NT2/D1 (cell line): ENCODE data around the gene UCHL3.

ENCODE experiments used
- DNase-seq: peaks from one replicate; pipeline ENCODE4 v3.0.0-alpha.2; 2011; ENCODE audit warnings: low read depth, low spot score
- H3K27me3 ChIP-seq: 2 replicates; pipeline ENCODE4 v1.6.0; 2011; ENCODE audit warnings: mild to moderate bottlenecking; ENCODE audit not compliant: insufficient read length, insufficient read depth
- H3K36me3 ChIP-seq: 2 replicates; pipeline ENCODE4 v1.6.1; 2011; ENCODE audit warnings: mild to moderate bottlenecking, low read length, mixed read lengths; ENCODE audit not compliant: insufficient read depth, insufficient read length
- H3K4me1 ChIP-seq: 2 replicates; pipeline ENCODE4 v1.5.1; 2011; ENCODE audit not compliant: insufficient read depth, insufficient read length
- H3K4me3 ChIP-seq: 2 replicates; pipeline ENCODE4 v1.5.1; 2011; ENCODE audit warnings: low read depth; ENCODE audit not compliant: insufficient read length
- H3K9ac ChIP-seq: 2 replicates; pipeline ENCODE4 v1.6.0; 2011; ENCODE audit warnings: low read depth; ENCODE audit not compliant: insufficient read length
- H3K9me3 ChIP-seq: 2 replicates; pipeline ENCODE4 v1.5.1; 2011; ENCODE audit warnings: mild to moderate bottlenecking, low read length; ENCODE audit not compliant: insufficient read depth
- SUZ12 ChIP-seq: IDR thresholded peaks from 2 replicates; pipeline ENCODE4 v1.6.1; 2011; ENCODE audit not compliant: insufficient read length, insufficient read depth; ENCODE audit errors: extremely low read depth
- YY1 ChIP-seq: IDR thresholded peaks from 2 replicates; pipeline ENCODE4 v1.6.1; 2011; ENCODE audit not compliant: insufficient read length, insufficient read depth
- ZNF274 ChIP-seq: IDR thresholded peaks from 2 replicates; pipeline ENCODE4 v1.6.1; 2011; ENCODE audit warnings: mild to moderate bottlenecking, low read depth, low read length

UCHL3 gene

DNA sequence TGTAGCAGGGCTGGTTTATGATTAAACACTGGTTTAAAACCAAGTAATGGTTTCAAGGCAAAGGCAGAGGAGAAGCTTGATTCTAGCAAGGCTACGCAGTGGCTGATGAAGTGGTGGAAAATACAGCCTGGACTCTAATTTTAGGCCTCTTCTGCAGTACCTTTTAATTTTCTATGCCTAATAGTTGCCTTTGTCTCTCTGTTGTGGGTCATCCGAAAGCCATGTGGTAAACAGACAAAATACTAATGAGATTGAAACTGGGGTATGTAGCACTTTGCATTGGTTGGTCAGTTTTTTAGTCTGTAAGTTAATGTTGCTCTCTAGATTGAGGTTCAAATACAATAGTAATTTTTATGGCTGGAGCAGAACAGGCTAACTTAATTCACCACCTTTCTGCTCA is 89.9 kb downstream of the UCHL3 start:
- peaks cover 36% of the 10 kb centered on the region for H3K27me3 ChIP-seq
- no peaks in the 10 kb centered on the region for H3K4me1 ChIP-seq
- no peak overlapping the region for H3K9ac ChIP-seq
- H3K9me3 ChIP-seq: no peaks in the 10 kb centered on the region
- no peaks in the 10 kb centered on the region for H3K36me3 ChIP-seq
- TF ChIP-seq ZNF274: no peak
- no peak for TF ChIP-seq YY1
- H3K4me3 ChIP-seq: no peak overlapping the region
- no peak for DNase-seq

DNA sequence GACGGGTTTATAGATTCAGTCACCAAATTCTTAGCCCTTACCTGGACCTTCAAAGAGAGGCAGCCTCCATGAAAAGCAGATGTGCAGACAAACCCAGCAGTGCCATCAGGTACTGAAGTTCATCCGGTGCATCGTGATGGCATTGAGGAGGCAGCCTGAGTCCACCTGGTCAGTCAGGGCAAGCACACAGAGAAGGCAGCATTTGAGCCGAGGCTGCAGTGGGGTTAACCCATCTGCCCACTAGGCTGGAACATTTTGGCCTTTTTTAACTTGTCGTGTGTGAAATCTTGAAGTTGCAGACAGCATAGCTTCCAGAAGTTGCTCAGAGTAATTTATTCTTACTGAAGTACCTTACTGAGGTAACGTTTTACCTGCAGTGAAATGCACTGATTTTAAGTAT is 91.4 kb downstream of the UCHL3 start:
- no peak for DNase-seq
- H3K4me1 ChIP-seq: no peaks in the 10 kb centered on the region
- peaks cover 29% of the 10 kb centered on the region for H3K27me3 ChIP-seq
- H3K36me3 ChIP-seq: no peaks in the 10 kb centered on the region
- TF ChIP-seq YY1 (no peak), SUZ12 (no peak), ZNF274 (no peak)
- H3K9ac ChIP-seq: no peak overlapping the region
- no peak overlapping the region for H3K4me3 ChIP-seq
- H3K9me3 ChIP-seq: no peaks in the 10 kb centered on the region

DNA sequence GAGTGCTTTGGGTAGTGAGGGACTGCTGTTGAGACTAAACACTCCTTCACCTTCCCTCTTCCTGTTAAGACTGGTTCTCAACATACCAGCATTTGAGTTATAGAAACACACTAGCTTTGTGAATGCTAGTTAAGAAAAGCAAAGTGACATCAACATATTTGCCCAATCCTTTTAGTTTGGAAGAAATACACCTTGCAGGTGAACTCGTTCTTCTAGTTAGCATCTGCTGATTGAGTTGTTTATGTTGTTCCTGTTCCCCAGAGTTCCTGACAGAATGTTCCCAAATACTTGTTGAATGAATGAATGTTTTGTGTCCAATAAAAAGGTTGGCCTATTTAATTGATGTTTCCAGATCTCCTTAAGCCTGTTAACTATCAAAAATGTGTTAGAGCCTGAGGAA is 93.6 kb downstream of the UCHL3 start:
- DNase-seq: no peak
- no peaks in the 10 kb centered on the region for H3K36me3 ChIP-seq
- H3K9ac ChIP-seq: no peak overlapping the region
- no peak for TF ChIP-seq SUZ12
- H3K27me3 ChIP-seq: peaks cover 11% of the 10 kb centered on the region
- H3K9me3 ChIP-seq: no peaks in the 10 kb centered on the region
- no peak overlapping the region for H3K4me3 ChIP-seq
- H3K4me1 ChIP-seq: no peaks in the 10 kb centered on the region

DNA sequence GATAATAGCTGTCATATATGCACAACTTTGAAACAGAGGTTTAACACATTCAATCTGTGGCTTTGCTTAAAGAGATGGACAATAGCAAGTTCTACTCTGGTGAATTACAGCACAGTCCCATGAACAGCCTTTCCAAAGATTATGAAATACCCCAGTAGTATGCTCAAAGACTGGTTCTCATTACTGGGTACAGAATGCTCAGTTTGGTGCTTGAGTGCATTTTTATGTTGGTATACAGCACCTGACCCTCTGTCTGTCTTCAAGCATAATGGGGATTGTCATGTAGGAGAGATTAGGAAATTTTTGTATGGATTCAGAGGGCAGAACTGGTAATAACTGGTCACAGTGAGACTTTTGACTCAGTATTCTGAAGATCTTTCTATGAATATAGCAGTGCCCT is 94.1 kb downstream of the UCHL3 start:
- no peak for DNase-seq
- Histone ChIP-seq H3K4me3 (no peak overlapping the region), H3K9me3 (no peaks in the 10 kb centered on the region), H3K4me1 (no peaks in the 10 kb centered on the region), H3K27me3 (peaks cover 6% of the 10 kb centered on the region), H3K36me3 (no peaks in the 10 kb centered on the region), H3K9ac (no peak overlapping the region)
- TF ChIP-seq SUZ12: no peak
- no peak for TF ChIP-seq ZNF274
- no peak for TF ChIP-seq YY1

DNA sequence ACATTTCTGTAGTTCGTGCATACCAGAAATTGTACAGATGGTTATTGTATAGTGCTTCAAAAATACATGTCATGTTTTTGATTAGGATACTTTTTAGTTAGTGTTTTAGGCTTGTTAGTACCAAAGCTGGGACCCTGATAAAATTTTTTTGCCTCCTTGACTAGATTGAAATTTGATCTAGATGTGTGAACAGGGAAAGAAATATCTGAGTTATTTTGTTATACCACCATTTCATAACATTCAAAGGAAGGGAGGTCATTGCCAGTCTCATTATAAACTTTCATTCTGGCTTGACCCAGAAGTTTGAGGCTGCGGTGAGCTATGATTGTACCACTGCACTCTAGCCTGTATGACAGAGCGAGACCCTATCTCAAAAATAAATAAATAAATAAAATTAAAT is 95.5 kb downstream of the UCHL3 start:
- Histone ChIP-seq H3K4me1 (no peaks in the 10 kb centered on the region), H3K9ac (no peak overlapping the region), H3K4me3 (no peak overlapping the region), H3K27me3 (no peaks in the 10 kb centered on the region), H3K36me3 (no peaks in the 10 kb centered on the region), H3K9me3 (no peaks in the 10 kb centered on the region)
- no peak for DNase-seq
- TF ChIP-seq ZNF274: no peak
- TF ChIP-seq YY1: no peak
- TF ChIP-seq SUZ12: no peak

DNA sequence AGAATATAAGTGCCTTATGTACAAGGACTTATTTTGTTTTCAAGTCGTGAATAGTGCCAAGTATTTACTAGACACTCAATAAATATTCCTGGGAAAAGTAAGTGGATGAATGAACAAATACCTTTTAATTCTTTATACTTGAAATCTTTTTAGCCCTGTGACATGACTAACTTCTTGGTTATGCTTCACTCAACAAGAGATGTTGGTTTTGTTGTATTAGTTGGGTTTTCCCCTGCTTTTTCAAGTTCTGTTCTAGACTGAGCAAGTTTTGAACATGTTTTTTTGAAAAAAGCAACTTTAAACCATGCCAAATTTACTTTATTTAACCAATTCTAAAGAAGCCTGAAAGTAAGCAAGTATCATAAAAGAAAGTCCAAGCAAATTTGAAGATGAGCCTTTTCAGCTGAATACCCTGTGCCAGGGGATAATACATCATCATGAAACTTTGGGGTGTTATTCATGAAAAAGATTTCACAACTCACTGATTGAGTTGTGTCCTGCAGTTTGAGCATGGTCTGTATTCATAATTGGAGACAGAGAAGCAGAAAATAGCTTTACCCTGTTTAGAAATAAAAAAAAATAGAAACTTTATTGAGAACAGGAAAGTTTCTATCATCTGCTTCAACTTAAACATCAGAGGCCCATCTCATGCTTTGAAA is 97.7 kb downstream of the UCHL3 start:
- Histone ChIP-seq H3K4me3 (no peak overlapping the region), H3K36me3 (no peaks in the 10 kb centered on the region), H3K4me1 (no peaks in the 10 kb centered on the region), H3K9me3 (no peaks in the 10 kb centered on the region), H3K27me3 (no peaks in the 10 kb centered on the region), H3K9ac (no peak overlapping the region)
- no peak for TF ChIP-seq YY1
- TF ChIP-seq SUZ12: no peak
- no peak for TF ChIP-seq ZNF274
- DNase-seq: no peak

DNA sequence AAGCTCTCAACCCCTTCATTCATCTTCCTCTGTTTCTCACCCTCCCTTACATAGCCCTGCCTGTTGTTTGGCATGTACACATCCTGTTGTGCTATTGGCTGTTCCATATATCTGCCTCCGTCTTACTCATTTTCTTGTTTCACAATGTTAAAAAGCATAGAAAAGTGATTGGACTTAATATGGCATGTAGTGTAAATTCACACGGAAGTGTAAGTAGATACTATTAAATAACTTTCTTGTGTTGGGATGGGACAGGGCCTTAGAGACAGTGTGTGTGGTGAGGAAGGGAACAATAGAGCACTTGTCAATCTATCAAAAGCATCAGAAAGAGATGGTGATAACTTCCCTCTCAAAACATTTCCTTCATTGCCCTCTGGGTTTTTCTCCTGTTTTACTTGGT is 98.9 kb downstream of the UCHL3 start:
- Histone ChIP-seq H3K9me3 (no peaks in the 10 kb centered on the region), H3K27me3 (no peaks in the 10 kb centered on the region), H3K36me3 (no peaks in the 10 kb centered on the region), H3K4me3 (no peak overlapping the region), H3K9ac (no peak overlapping the region), H3K4me1 (no peaks in the 10 kb centered on the region)
- no peak for DNase-seq
- TF ChIP-seq SUZ12 (no peak), YY1 (no peak), ZNF274 (no peak)

DNA sequence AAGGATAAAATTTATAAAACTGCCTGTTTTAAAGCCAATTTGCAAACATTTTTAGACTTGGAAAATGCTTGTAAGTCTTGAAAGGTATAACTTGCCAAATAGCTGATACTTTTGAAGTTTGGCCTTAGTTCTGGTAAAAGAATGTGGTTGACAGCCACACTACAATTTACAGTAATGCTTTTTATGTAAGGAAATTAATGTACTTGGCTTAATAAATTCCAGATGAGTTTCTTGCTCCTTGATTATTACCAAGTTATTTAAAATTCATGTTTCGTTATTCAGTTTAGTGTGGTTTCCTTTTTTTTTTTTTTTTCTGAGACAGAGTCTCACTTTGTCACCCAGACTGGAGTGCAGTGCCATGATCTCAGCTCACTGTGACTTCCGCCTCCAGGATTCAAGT is 101.4 kb downstream of the UCHL3 start:
- no peak for TF ChIP-seq YY1
- TF ChIP-seq SUZ12: no peak
- TF ChIP-seq ZNF274: no peak
- Histone ChIP-seq H3K4me3 (no peak overlapping the region), H3K36me3 (no peaks in the 10 kb centered on the region), H3K9ac (no peak overlapping the region), H3K27me3 (no peaks in the 10 kb centered on the region), H3K9me3 (no peaks in the 10 kb centered on the region), H3K4me1 (no peaks in the 10 kb centered on the region)
- no peak for DNase-seq
